ENCODE results near the gene OR51I2.

DNA sequence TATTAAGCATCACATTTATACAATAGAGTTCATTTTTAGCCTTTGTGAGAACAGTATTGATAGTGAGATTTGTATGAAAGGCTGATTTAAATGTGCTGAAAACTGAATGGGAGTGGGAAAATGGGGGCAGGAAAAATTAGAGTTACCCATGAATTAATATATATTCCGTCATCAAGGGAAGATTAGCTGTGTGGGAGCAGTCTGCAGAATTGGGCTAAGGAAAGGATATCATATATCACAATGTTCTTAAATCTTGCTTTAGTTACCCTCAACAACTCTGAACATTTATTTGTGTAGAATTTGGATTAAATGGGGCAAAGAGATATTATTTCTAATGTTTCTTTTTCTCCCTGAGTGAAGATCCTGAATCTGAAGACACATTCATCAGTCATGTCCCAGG is 27.3 kb upstream of the OR51I2 start, which contains the start of gene OR51Q1:
- TF ChIP-seq, protein P1, sequence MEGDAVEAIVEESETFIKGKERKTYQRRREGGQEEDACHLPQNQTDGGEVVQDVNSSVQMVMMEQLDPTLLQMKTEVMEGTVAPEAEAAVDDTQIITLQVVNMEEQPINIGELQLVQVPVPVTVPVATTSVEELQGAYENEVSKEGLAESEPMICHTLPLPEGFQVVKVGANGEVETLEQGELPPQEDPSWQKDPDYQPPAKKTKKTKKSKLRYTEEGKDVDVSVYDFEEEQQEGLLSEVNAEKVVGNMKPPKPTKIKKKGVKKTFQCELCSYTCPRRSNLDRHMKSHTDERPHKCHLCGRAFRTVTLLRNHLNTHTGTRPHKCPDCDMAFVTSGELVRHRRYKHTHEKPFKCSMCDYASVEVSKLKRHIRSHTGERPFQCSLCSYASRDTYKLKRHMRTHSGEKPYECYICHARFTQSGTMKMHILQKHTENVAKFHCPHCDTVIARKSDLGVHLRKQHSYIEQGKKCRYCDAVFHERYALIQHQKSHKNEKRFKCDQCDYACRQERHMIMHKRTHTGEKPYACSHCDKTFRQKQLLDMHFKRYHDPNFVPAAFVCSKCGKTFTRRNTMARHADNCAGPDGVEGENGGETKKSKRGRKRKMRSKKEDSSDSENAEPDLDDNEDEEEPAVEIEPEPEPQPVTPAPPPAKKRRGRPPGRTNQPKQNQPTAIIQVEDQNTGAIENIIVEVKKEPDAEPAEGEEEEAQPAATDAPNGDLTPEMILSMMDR (IDR thresholded peaks at IDR 0.05), result no peak
- no peak for TF ChIP-seq POLR2A (IDR thresholded peaks at IDR 0.05)
